Caco-2 (cell line): Measurements from ENCODE around the gene CLIP3. TPM values are rescaled to one million over a fixed set of nuclear protein-coding genes. Genes with fewer than 3 reads are reported as not detected.

ENCODE experiments used
- BruUV-seq: library from RNA; stranded (reverse); fragments of 400-500 nt; replicated peaks from 2 replicates; lab custom pipeline; 2021; lab: Mats Ljungman, UMichigan
- CTCF ChIA-PET: fragments of 300-600 bp; sonication (Branson Sonifier 250); formaldehyde crosslinking; loops from one replicate; lab custom pipeline; 2022; ENCODE audit warnings: antibody characterized with exemption; lab: Charles Lee
- POLR2A ChIA-PET: fragments of 300-600 bp; sonication (Branson Sonifier 250); formaldehyde crosslinking; loops from one replicate; lab custom pipeline; 2022; ENCODE audit warnings: antibody characterized with exemption; lab: Charles Lee
- DNase-seq, 2 experiments: peaks; one replicate each; pipeline versions ENCODE4 v3.0.0 to v3.0.0-alpha.2; 2020 to 2022
- H3K27me3 ChIP-seq: replicated peaks from 2 replicates; pipeline ENCODE4 v1.6.0; 2011; ENCODE audit warnings: low read length; ENCODE audit not compliant: control insufficient read depth, insufficient read depth
- H3K36me3 ChIP-seq: 2 replicates; pipeline ENCODE4 v1.5.1; 2011; ENCODE audit warnings: low read length; ENCODE audit not compliant: control insufficient read depth, insufficient read depth
- H3K4me1 ChIP-seq: fragments of 250-450 bp; sonication (Bioruptor Pico); 2 replicates; pipeline ENCODE4 v1.5.1; 2020; ENCODE audit warnings: mild to moderate bottlenecking
- H3K4me3 ChIP-seq: 2 replicates; pipeline ENCODE4 v1.5.1; 2011; ENCODE audit warnings: low read depth, mild to moderate bottlenecking, control low read depth, low read length
- H3K9me3 ChIP-seq: fragments of 250-450 bp; sonication (Bioruptor Pico); 2 replicates; pipeline ENCODE4 v1.5.1; 2020; ENCODE audit warnings: mild to moderate bottlenecking, moderate library complexity
- H3K27ac Mint-ChIP-seq: one replicate; pipeline ENCODE4 v1.8.0; 2022; ENCODE audit warnings: mixed read lengths; ENCODE audit not compliant: unreplicated experiment
- H3K27me3 Mint-ChIP-seq: one replicate; pipeline ENCODE4 v1.8.0; 2022; ENCODE audit warnings: mixed read lengths; ENCODE audit not compliant: insufficient read depth, unreplicated experiment
- H3K36me3 Mint-ChIP-seq: one replicate; pipeline ENCODE4 v1.8.0; 2022; ENCODE audit warnings: mild to moderate bottlenecking, mixed read lengths; ENCODE audit not compliant: insufficient read depth, unreplicated experiment
- H3K4me1 Mint-ChIP-seq: one replicate; pipeline ENCODE4 v1.8.0; 2022; ENCODE audit warnings: low read depth, mixed read lengths; ENCODE audit not compliant: unreplicated experiment
- H3K4me3 Mint-ChIP-seq: one replicate; pipeline ENCODE4 v1.8.0; 2022; ENCODE audit warnings: mild to moderate bottlenecking, moderate library complexity, mixed read lengths; ENCODE audit not compliant: unreplicated experiment
- H3K9me3 Mint-ChIP-seq: one replicate; pipeline ENCODE4 v1.8.0; 2022; ENCODE audit warnings: mixed read lengths; ENCODE audit not compliant: unreplicated experiment
- intact Hi-C: fragments of 100-400 bp; cut with micrococcal nuclease; formaldehyde crosslinking; loops from one replicate; pipeline ENCODE4 v1.10.0; 2022; ENCODE audit not compliant: unreplicated experiment
- total RNA-seq: library from RNA; stranded (reverse); gene quantifications from 2 replicates; pipeline ENCODE4 v1.2.3, GENCODE V29; 2022
- TF ChIP-seq, protein P1 (sequence below), 2 experiments: fragments of 200-600 bp in 1 of 2; IDR thresholded peaks; 1 replicate in 1 of 2; 2 replicates in 1 of 2; pipeline versions ENCODE4 v1.5.1 to v1.8.0; 2011 to 2022; ENCODE audit warnings: antibody characterized with exemption in 1 of 2, control low read depth in 1 of 2, inconsistent platforms in 1 of 2, low read depth in 1 of 2, low read length in 1 of 2, mild to moderate bottlenecking in 1 of 2, moderate library complexity in 1 of 2; ENCODE audit not compliant: insufficient read depth in 1 of 2, severe bottlenecking in 1 of 2, unreplicated experiment in 1 of 2

CLIP3 gene
- total RNA-seq, 1 experiment from 2014 or later, result 1.7 TPM

DNA sequence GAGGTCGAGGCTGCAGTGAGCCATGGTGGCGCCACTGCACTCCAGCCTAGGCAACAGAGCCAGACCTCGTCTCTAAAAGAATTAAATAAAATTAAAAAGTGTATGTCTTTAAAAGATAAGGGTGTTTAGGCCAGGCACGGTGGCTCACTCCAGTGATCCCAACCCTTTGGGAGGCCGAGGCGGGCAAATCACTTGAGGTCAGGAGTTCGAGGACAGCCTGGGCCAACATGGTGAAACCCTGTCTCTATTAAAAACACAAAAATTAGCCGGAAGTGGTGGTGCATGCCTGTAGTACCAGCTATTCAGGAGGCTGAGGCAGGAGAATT is 45.1 kb downstream of the CLIP3 start:
- DNase-seq, result no peak
- Mint-ChIP-seq H3K4me3 (peak overlapping the region; percentile 66), H3K9me3 (no peaks in the 10 kb centered on the region), H3K27ac (no peak overlapping the region), H3K27me3 (peaks cover 15% of the 10 kb centered on the region), H3K4me1 (no peaks in the 10 kb centered on the region), H3K36me3 (peaks cover 6% of the 10 kb centered on the region)
- Histone ChIP-seq H3K36me3 (no peaks in the 10 kb centered on the region), H3K4me3 (peak overlapping the region; percentile 44), H3K9me3 (peaks cover 8% of the 10 kb centered on the region; the same call in 1 of the 2 replicates), H3K4me1 (no peaks in the 10 kb centered on the region), H3K27me3 (peaks cover 2% of the 10 kb centered on the region)
- ChIA-PET POLR2A (interaction anchor here (0.6 kb wide), 1 partner anchor 27 kb away, joined by 9 read pairs; the partner anchor contains the start of gene ALKBH6), CTCF (interaction anchor here (0.6 kb wide), 1 partner anchor 1936 kb away, joined by 3 read pairs; no protein-coding TSS in a partner anchor)
- intact Hi-C loops, result no loop called here
- TF ChIP-seq, protein P1, sequence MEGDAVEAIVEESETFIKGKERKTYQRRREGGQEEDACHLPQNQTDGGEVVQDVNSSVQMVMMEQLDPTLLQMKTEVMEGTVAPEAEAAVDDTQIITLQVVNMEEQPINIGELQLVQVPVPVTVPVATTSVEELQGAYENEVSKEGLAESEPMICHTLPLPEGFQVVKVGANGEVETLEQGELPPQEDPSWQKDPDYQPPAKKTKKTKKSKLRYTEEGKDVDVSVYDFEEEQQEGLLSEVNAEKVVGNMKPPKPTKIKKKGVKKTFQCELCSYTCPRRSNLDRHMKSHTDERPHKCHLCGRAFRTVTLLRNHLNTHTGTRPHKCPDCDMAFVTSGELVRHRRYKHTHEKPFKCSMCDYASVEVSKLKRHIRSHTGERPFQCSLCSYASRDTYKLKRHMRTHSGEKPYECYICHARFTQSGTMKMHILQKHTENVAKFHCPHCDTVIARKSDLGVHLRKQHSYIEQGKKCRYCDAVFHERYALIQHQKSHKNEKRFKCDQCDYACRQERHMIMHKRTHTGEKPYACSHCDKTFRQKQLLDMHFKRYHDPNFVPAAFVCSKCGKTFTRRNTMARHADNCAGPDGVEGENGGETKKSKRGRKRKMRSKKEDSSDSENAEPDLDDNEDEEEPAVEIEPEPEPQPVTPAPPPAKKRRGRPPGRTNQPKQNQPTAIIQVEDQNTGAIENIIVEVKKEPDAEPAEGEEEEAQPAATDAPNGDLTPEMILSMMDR (IDR thresholded peaks at IDR 0.05; ENCODE audit: insufficient read depth in 1 of 2, low read depth in 1 of 2, low read length in 1 of 2, severe bottlenecking in 1 of 2, unreplicated experiment in 1 of 2), result no peak
- no TSS peak for BruUV-seq

DNA sequence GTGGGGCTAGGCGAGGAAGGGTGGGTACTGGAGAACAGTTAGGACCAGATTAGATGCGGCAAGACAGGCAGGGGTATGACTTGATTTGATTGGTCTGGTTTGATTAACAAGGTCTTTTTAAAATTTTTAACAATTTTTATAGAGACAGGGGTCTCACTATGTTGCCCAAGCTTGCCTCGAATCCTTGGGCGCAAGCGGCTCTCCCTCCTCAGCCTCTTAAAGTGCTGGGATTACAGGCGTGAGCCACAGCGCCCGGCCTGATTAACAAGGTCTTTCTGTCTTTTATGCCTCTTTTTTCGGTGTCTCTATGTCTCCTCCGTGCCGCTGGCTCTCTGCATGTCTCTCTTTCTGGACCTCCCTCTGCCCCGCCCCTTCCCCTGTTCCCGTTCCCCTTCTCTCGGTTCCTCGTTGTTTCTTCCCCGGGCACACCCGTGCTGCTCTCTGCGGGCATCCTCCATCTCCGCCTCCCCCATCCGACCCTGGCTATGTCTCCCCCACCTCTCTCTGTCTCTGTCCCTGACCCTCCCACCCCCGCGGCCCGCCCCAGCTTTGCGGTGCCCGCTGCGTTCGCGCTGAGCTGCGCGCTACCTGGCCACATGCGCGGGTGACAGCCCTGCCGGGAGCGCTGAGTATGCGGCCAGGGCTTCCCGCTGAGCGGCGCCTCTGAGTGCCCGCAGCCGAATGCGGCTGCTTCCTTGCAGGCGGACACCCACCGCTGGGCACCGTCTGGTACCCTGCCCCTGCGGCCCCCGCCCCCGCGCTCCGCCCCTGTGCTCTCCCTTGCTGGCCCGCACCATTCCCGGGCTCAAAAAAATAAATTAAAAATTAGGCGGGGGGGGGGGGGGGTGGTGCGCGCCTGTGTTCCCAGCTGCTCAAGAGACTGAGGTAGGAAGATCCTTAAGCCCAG is 45.8 kb downstream of the CLIP3 start:
- intact Hi-C loops, result no loop called here
- Mint-ChIP-seq H3K9me3 (no peaks in the 10 kb centered on the region), H3K4me3 (peak overlapping the region; percentile 66), H3K27ac (no peak overlapping the region), H3K4me1 (no peaks in the 10 kb centered on the region), H3K36me3 (peaks cover 6% of the 10 kb centered on the region), H3K27me3 (peaks cover 15% of the 10 kb centered on the region)
- TF ChIP-seq, protein P1 (IDR thresholded peaks at IDR 0.05; ENCODE audit: insufficient read depth in 1 of 2, low read depth in 1 of 2, low read length in 1 of 2, severe bottlenecking in 1 of 2, unreplicated experiment in 1 of 2), result peak in 1 of 2 experiments; percentile 12
- no TSS peak for BruUV-seq
- ChIA-PET CTCF (interaction anchor here (0.6 kb wide), 2 partner anchors 187 to 1937 kb away, joined by 3 read pairs; no protein-coding TSS in a partner anchor), POLR2A (interaction anchor here (0.6 kb wide), 2 partner anchors 9 to 27 kb away, joined by 3 to 9 read pairs; partner anchors contain the start of gene ALKBH6)
- no peaks in the 10 kb centered on the region for H3K4me1 ChIP-seq
- H3K36me3 ChIP-seq, result no peaks in the 10 kb centered on the region
- peak in 1 of 2 experiments; percentile 46 for DNase-seq
- peak overlapping the region; percentile 44 for H3K4me3 ChIP-seq
- H3K9me3 ChIP-seq, result peaks cover 8% of the 10 kb centered on the region; the same call in 1 of the 2 replicates
- peaks cover 2% of the 10 kb centered on the region for H3K27me3 ChIP-seq

DNA sequence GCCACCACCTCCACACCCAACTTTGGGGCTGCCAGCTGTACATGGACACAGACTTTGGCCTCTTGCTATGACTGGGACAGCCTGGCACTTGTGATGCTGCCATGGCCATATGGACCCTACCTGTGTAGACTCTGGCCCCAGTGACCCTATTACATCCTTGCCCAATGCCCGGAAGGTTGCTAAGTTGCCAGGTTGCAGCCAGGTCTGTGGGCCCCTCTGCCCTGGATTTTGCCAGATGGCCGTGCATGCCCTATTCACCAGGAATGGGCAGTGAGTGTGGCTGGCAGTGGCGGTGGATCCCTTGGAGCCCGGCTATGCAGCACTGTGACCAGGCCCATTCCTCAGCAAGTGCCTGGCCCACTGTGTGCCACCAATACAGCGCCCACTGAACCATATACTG is 46.6 kb downstream of the CLIP3 start:
- ChIA-PET POLR2A (no interaction called here), CTCF (interaction anchor here (0.6 to 0.7 kb wide), 2 partner anchors 96 to 187 kb away, joined by 3 to 4 read pairs; no protein-coding TSS in a partner anchor)
- Mint-ChIP-seq H3K4me3 (peak overlapping the region; percentile 66), H3K27me3 (peaks cover 17% of the 10 kb centered on the region), H3K4me1 (no peaks in the 10 kb centered on the region), H3K9me3 (no peaks in the 10 kb centered on the region), H3K36me3 (peaks cover 6% of the 10 kb centered on the region), H3K27ac (no peak overlapping the region)
- BruUV-seq, result no TSS peak
- TF ChIP-seq, protein P1 (IDR thresholded peaks at IDR 0.05; ENCODE audit: insufficient read depth in 1 of 2, low read depth in 1 of 2, low read length in 1 of 2, severe bottlenecking in 1 of 2, unreplicated experiment in 1 of 2), result no peak
- DNase-seq, result no peak
- intact Hi-C loops, result no loop called here
- Histone ChIP-seq H3K4me3 (no peak overlapping the region), H3K27me3 (peaks cover 2% of the 10 kb centered on the region), H3K9me3 (peaks cover 8% of the 10 kb centered on the region; the same call in 1 of the 2 replicates), H3K4me1 (no peaks in the 10 kb centered on the region), H3K36me3 (no peaks in the 10 kb centered on the region)
